ENCODE measurements around the gene ZNFX1. TPM values are rescaled to one million over a fixed set of nuclear protein-coding genes. Genes with fewer than 3 reads are reported as not detected.

ZNFX1 gene
- polyA plus RNA-seq, 1 of the 3 experiments (the other 2 are of a cell fraction): 3.9 TPM

DNA sequence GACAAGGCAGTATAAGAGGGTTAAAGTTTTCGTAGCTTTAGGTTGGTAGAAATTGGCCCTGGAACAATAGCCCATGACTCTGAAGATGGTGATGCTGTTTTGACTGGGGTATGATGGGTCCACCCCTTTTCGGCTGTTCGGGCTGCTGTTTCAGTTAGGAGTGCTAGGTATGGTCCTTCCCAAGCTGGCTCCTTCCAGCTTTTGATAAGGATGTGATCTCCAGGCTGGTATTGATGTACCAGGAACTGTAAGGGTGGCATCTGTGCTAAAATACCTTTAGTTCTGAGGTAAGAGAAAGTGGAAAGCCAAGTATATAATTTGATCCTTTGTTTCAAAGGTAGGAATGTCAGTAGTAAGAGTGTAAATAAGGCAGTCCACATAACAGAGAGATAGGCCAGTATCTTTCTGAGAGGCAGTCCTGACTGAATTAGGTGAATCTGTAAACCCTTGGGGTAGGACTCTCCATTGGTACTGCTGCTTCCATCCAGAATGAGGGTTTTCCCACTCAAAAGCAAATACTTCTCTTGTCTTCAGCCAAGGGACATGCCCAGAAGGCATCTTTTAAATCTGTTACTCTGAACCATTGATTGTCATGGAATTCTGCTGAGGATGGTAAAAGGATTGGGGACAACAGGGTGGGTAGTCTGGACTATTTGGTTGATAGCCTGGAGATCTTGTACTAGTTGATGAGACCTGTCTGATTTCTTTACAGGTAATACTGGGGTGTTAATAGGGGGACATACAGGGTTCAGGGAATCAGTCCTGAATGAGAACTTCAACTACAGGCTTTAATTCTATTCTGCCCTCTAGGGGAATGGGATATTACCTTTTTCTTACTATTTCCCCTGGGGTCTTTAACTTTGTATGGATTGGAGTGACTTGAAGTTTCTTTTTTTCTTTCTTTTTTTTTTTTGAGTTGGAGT lies 6.1 kb upstream of the ZNFX1 start:
- CTCF ChIA-PET: interaction anchor here (1.5 to 2.0 kb wide), 2 partner anchors 36 to 67 kb away, joined by 6 to 7 read pairs; no protein-coding TSS in a partner anchor
- H3K9ac ChIP-seq: no peak overlapping the region

DNA sequence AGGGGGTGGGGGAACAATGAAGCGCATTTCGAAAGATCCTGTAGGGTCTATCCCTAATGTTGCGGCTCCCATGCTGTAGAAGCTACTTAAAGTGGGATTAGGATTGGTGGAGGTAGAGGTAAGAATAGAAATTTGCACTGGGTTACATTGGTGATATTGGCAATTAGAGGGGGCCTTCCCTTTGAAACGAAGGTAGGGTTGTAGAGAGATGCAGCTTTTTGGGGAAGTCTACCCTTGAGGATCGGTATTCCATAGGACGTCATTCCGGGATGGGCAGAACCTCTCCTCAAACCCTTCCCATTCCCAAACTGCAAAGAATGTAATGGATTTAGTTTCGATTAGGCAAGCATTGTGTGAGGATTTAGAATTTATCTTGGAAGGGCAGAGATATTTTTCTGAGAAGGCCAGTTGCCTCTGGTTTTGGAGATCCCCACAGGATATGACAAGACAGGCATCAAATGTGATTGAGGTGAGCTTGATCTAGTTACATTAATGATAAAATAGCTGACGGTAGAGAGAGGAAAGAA lies 5.4 kb upstream of the ZNFX1 start:
- CTCF ChIA-PET: interaction anchor here (0.7 to 2.0 kb wide), 3 partner anchors 17 to 66 kb away, joined by 3 to 7 read pairs (median 6); no protein-coding TSS in a partner anchor
- H3K9me3 ChIP-seq: peaks cover 11% of the 10 kb centered on the region; the same call in 1 of the 2 replicates

More for the DNA sequence above, 6.1 kb upstream of the ZNFX1 start:
- POLR2A ChIA-PET: interaction anchor here (0.6 kb wide), 1 partner anchor 74 kb away, joined by 4 read pairs; no protein-coding TSS in a partner anchor
- peaks cover 93% of the 10 kb centered on the region for H3K79me2 ChIP-seq (ENCODE audit: insufficient read depth)
- no peaks in the 10 kb centered on the region for H3K27me3 ChIP-seq (ENCODE audit: insufficient read depth)
- peak overlapping the region in 1 of 2 experiments; percentile 5; a peak in 1 of 4 replicates for H3K27ac ChIP-seq (ENCODE audit: low read depth in 2 of 2, low read length in 1 of 2)
- peak overlapping the region; percentile 65 to 90; a peak in 3 of 4 replicates for H3K4me3 ChIP-seq (ENCODE audit: low read depth in 2 of 2, low read length in 1 of 2)
- H3K9me2 ChIP-seq: no peaks in the 10 kb centered on the region
- H2AFZ ChIP-seq (ENCODE audit: low read depth): no peak overlapping the region
- H3F3A ChIP-seq (replicated peaks; ENCODE audit: insufficient read depth): peaks cover 100% of the 10 kb centered on the region
- peak; percentile 11 for TF ChIP-seq POLR2AphosphoS5 (IDR thresholded peaks at IDR 0.05; ENCODE audit: low read depth, low read length)
- TF ChIP-seq, protein P1, sequence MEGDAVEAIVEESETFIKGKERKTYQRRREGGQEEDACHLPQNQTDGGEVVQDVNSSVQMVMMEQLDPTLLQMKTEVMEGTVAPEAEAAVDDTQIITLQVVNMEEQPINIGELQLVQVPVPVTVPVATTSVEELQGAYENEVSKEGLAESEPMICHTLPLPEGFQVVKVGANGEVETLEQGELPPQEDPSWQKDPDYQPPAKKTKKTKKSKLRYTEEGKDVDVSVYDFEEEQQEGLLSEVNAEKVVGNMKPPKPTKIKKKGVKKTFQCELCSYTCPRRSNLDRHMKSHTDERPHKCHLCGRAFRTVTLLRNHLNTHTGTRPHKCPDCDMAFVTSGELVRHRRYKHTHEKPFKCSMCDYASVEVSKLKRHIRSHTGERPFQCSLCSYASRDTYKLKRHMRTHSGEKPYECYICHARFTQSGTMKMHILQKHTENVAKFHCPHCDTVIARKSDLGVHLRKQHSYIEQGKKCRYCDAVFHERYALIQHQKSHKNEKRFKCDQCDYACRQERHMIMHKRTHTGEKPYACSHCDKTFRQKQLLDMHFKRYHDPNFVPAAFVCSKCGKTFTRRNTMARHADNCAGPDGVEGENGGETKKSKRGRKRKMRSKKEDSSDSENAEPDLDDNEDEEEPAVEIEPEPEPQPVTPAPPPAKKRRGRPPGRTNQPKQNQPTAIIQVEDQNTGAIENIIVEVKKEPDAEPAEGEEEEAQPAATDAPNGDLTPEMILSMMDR (IDR thresholded peaks at IDR 0.05): peak; percentile 14; the same call in 1 of the 2 replicates
- TF ChIP-seq NFIC (IDR thresholded peaks at IDR 0.05; ENCODE audit: borderline replicate concordance): no peak
- peaks cover 98% of the 10 kb centered on the region for H4K20me1 ChIP-seq (ENCODE audit: insufficient read depth)
- H3K9me3 ChIP-seq: peaks cover 11% of the 10 kb centered on the region; the same call in 1 of the 2 replicates
- peak overlapping the region; percentile 89 for H3K4me2 ChIP-seq
- DNase-seq: no peak
- WGBS (ENCODE audit: low lambda C conversion rate): 90% methylated on average over 3 of the region's 3 CpGs
- peaks cover 97 to 100% of the 10 kb centered on the region in 2 experiments for H3K36me3 ChIP-seq (replicated peaks in 1 of 2; ENCODE audit: control insufficient read depth in 1 of 2, insufficient read depth in 2 of 2, low read length in 1 of 2)
- peaks cover 9 to 15% of the 10 kb centered on the region in 2 experiments for H3K4me1 ChIP-seq (ENCODE audit: control insufficient read depth in 1 of 2, insufficient read depth in 2 of 2, low read depth in 1 of 2, low read length in 1 of 2)

More for the DNA sequence above, 5.4 kb upstream of the ZNFX1 start:
- Histone ChIP-seq H4K20me1 (ENCODE audit: insufficient read depth) (peaks cover 91% of the 10 kb centered on the region), H3K9me2 (no peaks in the 10 kb centered on the region), H3K9ac (no peak overlapping the region), H3K4me3 (ENCODE audit: low read depth in 2 of 2, low read length in 1 of 2) (peak overlapping the region; percentile 65 to 90; a peak in 3 of 4 replicates), H3K27ac (ENCODE audit: low read depth in 2 of 2, low read length in 1 of 2) (no peak overlapping the region; a peak in 1 of 4 replicates), H3K4me1 (ENCODE audit: control insufficient read depth in 1 of 2, insufficient read depth in 2 of 2, low read depth in 1 of 2, low read length in 1 of 2) (peaks cover 9 to 15% of the 10 kb centered on the region in 2 experiments), H3K4me2 (peak overlapping the region; percentile 89), H3F3A (replicated peaks; ENCODE audit: insufficient read depth) (peaks cover 97% of the 10 kb centered on the region), H3K79me2 (ENCODE audit: insufficient read depth) (peaks cover 93% of the 10 kb centered on the region), H3K36me3 (replicated peaks in 1 of 2; ENCODE audit: control insufficient read depth in 1 of 2, insufficient read depth in 2 of 2, low read length in 1 of 2) (peaks cover 90 to 96% of the 10 kb centered on the region in 2 experiments), H2AFZ (ENCODE audit: low read depth) (no peak overlapping the region), H3K27me3 (ENCODE audit: insufficient read depth) (no peaks in the 10 kb centered on the region)
- 87% methylated on average over 9 of the region's 9 CpGs for WGBS (ENCODE audit: low lambda C conversion rate)
- POLR2A ChIA-PET: interaction anchor here (0.6 to 1.3 kb wide), 2 partner anchors 20 to 73 kb away, joined by 4 to 6 read pairs; no protein-coding TSS in a partner anchor
- TF ChIP-seq MEF2A (IDR thresholded peaks at IDR 0.05; ENCODE audit: borderline replicate concordance, low read depth) (no peak), POLR2AphosphoS5 (IDR thresholded peaks at IDR 0.05; ENCODE audit: low read depth, low read length) (peak; percentile 18; the same call in 1 of the 2 replicates), SIN3A (IDR thresholded peaks at IDR 0.05; ENCODE audit: borderline replicate concordance, low read depth, low read length) (no peak)
- DNase-seq: no peak
